K562 (cell line): ENCODE data around the gene PCDH9.

ENCODE experiments used
- CTCF ChIP-seq, 3 experiments: IDR thresholded peaks in 2 of 3; conservative IDR thresholded peaks in 1 of 3; 2 replicates each; pipeline ENCODE4 v1.5.1; 2011 to 2012; ENCODE audit warnings: low read length in 3 of 3, mild to moderate bottlenecking in 3 of 3, control low read depth in 2 of 3, improper control_type of control experiment in 1 of 3, inconsistent platforms in 1 of 3, low read depth in 1 of 3, mixed read lengths in 1 of 3, moderate library complexity in 1 of 3; ENCODE audit not compliant: insufficient read depth in 2 of 3
- ELK1 ChIP-seq: sonication (generic); formaldehyde crosslinking; IDR thresholded peaks from 2 replicates; pipeline ENCODE4 v1.8.1; 2022; ENCODE audit warnings: missing genetic modification reagents
- EZH2 ChIP-seq: IDR thresholded peaks from 2 replicates; pipeline ENCODE4 v1.6.1; 2012; ENCODE audit warnings: low read depth, mild to moderate bottlenecking, inconsistent platforms, low read length, borderline replicate concordance
- HBP1 ChIP-seq: fragments of 450-650 bp; formaldehyde crosslinking; IDR thresholded peaks from 2 replicates; pipeline ENCODE4 v1.4.0; 2022; ENCODE audit warnings: missing genetic modification characterization
- HNRNPH1 ChIP-seq: fragments of 200-400 bp; formaldehyde crosslinking; optimal IDR thresholded peaks from 2 replicates; pipeline ENCODE3; 2017; ENCODE audit warnings: low read depth, mild to moderate bottlenecking, low read length, moderate library complexity
- HOXB6 ChIP-seq: fragments of 250-450 bp; sonication (Bioruptor Pico); IDR thresholded peaks from 2 replicates; pipeline ENCODE4 v1.5.1; 2022; ENCODE audit warnings: mild to moderate bottlenecking, borderline replicate concordance
- KLF1 ChIP-seq: fragments of 450-650 bp; IDR thresholded peaks from 2 replicates; pipeline ENCODE4 v1.6.1; 2016; ENCODE audit warnings: missing genetic modification characterization, missing compliant biosample characterization
- PML ChIP-seq: IDR thresholded peaks from 2 replicates; pipeline ENCODE4 v1.6.1; 2012; ENCODE audit warnings: low read length, inconsistent platforms
- RCOR1 ChIP-seq, 2 experiments: IDR thresholded peaks; 2 replicates each; pipeline ENCODE4 v1.6.1; 2012; ENCODE audit warnings: low read depth in 2 of 2, low read length in 2 of 2, borderline replicate concordance in 1 of 2, improper control_type of control experiment in 1 of 2
- ZNF253 ChIP-seq: fragments of 250-450 bp; sonication (Bioruptor Pico); conservative IDR thresholded peaks from 2 replicates; pipeline ENCODE4 v1.6.1; 2021; ENCODE audit warnings: mild to moderate bottlenecking
- ZNF407 ChIP-seq: fragments of 450-650 bp; IDR thresholded peaks from 2 replicates; pipeline ENCODE4 v1.6.1; 2016; ENCODE audit warnings: low read depth
- ZNF512 ChIP-seq: IDR thresholded peaks from 2 replicates; pipeline ENCODE4 v1.6.1; 2016; ENCODE audit warnings: missing genetic modification characterization, missing compliant biosample characterization

GRCh38 chr13:67151652-67152051 lies 78.5 kb downstream of the PCDH9 start:
- no peak for TF ChIP-seq HOXB6 (CRISPR knock-in tag)
- TF ChIP-seq CTCF (IDR thresholded peaks at IDR 0.05 in 2 of 3, conservative IDR thresholded peaks at IDR 0.05 in 1 of 3; ENCODE audit: insufficient read depth in 2 of 3, low read depth in 1 of 3, low read length in 3 of 3): no peak
- no peak for TF ChIP-seq ZNF253 (CRISPR knock-in tag)
- TF ChIP-seq ZNF407: no peak
- TF ChIP-seq ELK1 (CRISPR knock-in tag): no peak
- no peak for TF ChIP-seq KLF1
- no peak for TF ChIP-seq EZH2
- TF ChIP-seq RCOR1 (IDR thresholded peaks at IDR 0.05; ENCODE audit: borderline replicate concordance in 1 of 2, low read depth in 2 of 2, low read length in 2 of 2): no peak
- TF ChIP-seq ZNF512: no peak
- TF ChIP-seq HNRNPH1: no peak
- TF ChIP-seq PML: no peak
- TF ChIP-seq HBP1 (CRISPR knock-in tag): no peak
